ENCODE data around the gene PRTFDC1. TPM values are rescaled to one million over a fixed set of nuclear protein-coding genes. Genes with fewer than 3 reads are reported as not detected.

PRTFDC1 gene
- polyA plus RNA-seq, 1 experiment = 46.8 TPM

GRCh38 chr10:24857031-24857725, 95.2 kb downstream of the PRTFDC1 start:
- no peak overlapping the region for H3K4me3 ChIP-seq (ENCODE audit: low read depth, low read length)
- ChIA-PET POLR2A (interaction anchor here (1.4 to 1.6 kb wide), 3 partner anchors 9 to 133 kb away, joined by 3 to 4 read pairs (median 3); partner anchors contain the start of gene ARHGAP21), CTCF (interaction anchor here (1.4 to 1.7 kb wide), 3 partner anchors 8 to 240 kb away, joined by 4 to 7 read pairs (median 6); no protein-coding TSS in a partner anchor)
- H3K27me3 ChIP-seq (ENCODE audit: control insufficient read depth, insufficient read depth, low read length) = no peaks in the 10 kb centered on the region
- no peak overlapping the region for H3K27ac ChIP-seq (ENCODE audit: low read depth, low read length)
- H3K9me3 ChIP-seq (ENCODE audit: control insufficient read depth, insufficient read depth, low read length) = no peaks in the 10 kb centered on the region
- DNase-seq (ENCODE audit: low read depth, low spot score) = no peak
- TF ChIP-seq CTCF (IDR thresholded peaks at IDR 0.05; ENCODE audit: low read depth, low read length) = no peak

GRCh38 chr10:24854256-24854655, 98.2 kb downstream of the PRTFDC1 start:
- ChIA-PET CTCF (interaction anchor here (1.1 kb wide), 1 partner anchor 131 kb away, joined by 3 read pairs; the partner anchor contains the start of gene ARHGAP21), POLR2A (no interaction called here)
- no peak for DNase-seq (ENCODE audit: low read depth, low spot score)
- H3K27me3 ChIP-seq (ENCODE audit: control insufficient read depth, insufficient read depth, low read length) = no peaks in the 10 kb centered on the region
- H3K9me3 ChIP-seq (ENCODE audit: control insufficient read depth, insufficient read depth, low read length) = no peaks in the 10 kb centered on the region
- no peak overlapping the region for H3K27ac ChIP-seq (ENCODE audit: low read depth, low read length)
- H3K4me3 ChIP-seq (ENCODE audit: low read depth, low read length) = no peak overlapping the region
- TF ChIP-seq CTCF (IDR thresholded peaks at IDR 0.05; ENCODE audit: low read depth, low read length) = no peak

GRCh38 chr10:24853661-24854060, 98.7 kb downstream of the PRTFDC1 start:
- ChIA-PET POLR2A (no interaction called here), CTCF (interaction anchor here (1.1 kb wide), 1 partner anchor 130 kb away, joined by 3 read pairs; the partner anchor contains the start of gene ARHGAP21)
- H3K27ac ChIP-seq (ENCODE audit: low read depth, low read length) = no peak overlapping the region
- no peak overlapping the region for H3K4me3 ChIP-seq (ENCODE audit: low read depth, low read length)
- TF ChIP-seq CTCF (IDR thresholded peaks at IDR 0.05; ENCODE audit: low read depth, low read length) = no peak
- H3K9me3 ChIP-seq (ENCODE audit: control insufficient read depth, insufficient read depth, low read length) = no peaks in the 10 kb centered on the region
- H3K27me3 ChIP-seq (ENCODE audit: control insufficient read depth, insufficient read depth, low read length) = no peaks in the 10 kb centered on the region
- no peak for DNase-seq (ENCODE audit: low read depth, low spot score)

- ChIA-PET CTCF (no interaction called here), POLR2A (no interaction called here)
- Histone ChIP-seq H3K27ac (ENCODE audit: low read depth, low read length) (no peak overlapping the region), H3K4me3 (ENCODE audit: low read depth, low read length) (no peak overlapping the region), H3K27me3 (ENCODE audit: control insufficient read depth, insufficient read depth, low read length) (no peaks in the 10 kb centered on the region), H3K9me3 (ENCODE audit: control insufficient read depth, insufficient read depth, low read length) (no peaks in the 10 kb centered on the region)
- no peak for TF ChIP-seq CTCF (IDR thresholded peaks at IDR 0.05; ENCODE audit: low read depth, low read length)
- no peak for DNase-seq (ENCODE audit: low read depth, low spot score)
These were observed 100.8 kb downstream of the PRTFDC1 start for GRCh38 chr10:24851629-24852028.

GRCh38 chr10:24850727-24851296, 101.6 kb downstream of the PRTFDC1 start:
- POLR2A ChIA-PET = interaction anchor here (0.5 kb wide), 1 partner anchor 28 kb away, joined by 3 read pairs; no protein-coding TSS in a partner anchor
- Histone ChIP-seq H3K27me3 (ENCODE audit: control insufficient read depth, insufficient read depth, low read length) (no peaks in the 10 kb centered on the region), H3K4me3 (ENCODE audit: low read depth, low read length) (no peak overlapping the region), H3K9me3 (ENCODE audit: control insufficient read depth, insufficient read depth, low read length) (no peaks in the 10 kb centered on the region), H3K27ac (ENCODE audit: low read depth, low read length) (no peak overlapping the region)
- CTCF ChIA-PET = interaction anchor here (0.7 to 0.8 kb wide), 2 partner anchors 36 to 151 kb away, joined by 3 read pairs; no protein-coding TSS in a partner anchor
- no peak for TF ChIP-seq CTCF (IDR thresholded peaks at IDR 0.05; ENCODE audit: low read depth, low read length)
- DNase-seq (ENCODE audit: low read depth, low spot score) = no peak

Measured in AG04450 (cell line).